Urinary bladder (tissue), 4 donors: ENCODE results near the gene TBC1D17. TPM values are rescaled to one million over a fixed set of nuclear protein-coding genes. Genes with fewer than 3 reads are reported as not detected.

Source experiments
- DNase-seq: peaks from one replicate; pipeline ENCODE4 v3.0.0-alpha.2; 2015; ENCODE audit errors: extremely low spot score
- H3K27ac ChIP-seq: one replicate; pipeline ENCODE4 v1.5.1; 2013; ENCODE audit warnings: low read depth, mild to moderate bottlenecking, moderate library complexity
- H3K36me3 ChIP-seq: one replicate; pipeline ENCODE4 v1.6.1; 2013; ENCODE audit warnings: mild to moderate bottlenecking, moderate library complexity; ENCODE audit not compliant: insufficient read depth
- H3K4me1 ChIP-seq: one replicate; pipeline ENCODE4 v1.6.1; 2013; ENCODE audit warnings: mild to moderate bottlenecking, moderate library complexity; ENCODE audit not compliant: insufficient read depth
- H3K4me3 ChIP-seq: one replicate; pipeline ENCODE4 v1.5.1; 2013; ENCODE audit warnings: low read depth, low read length
- WGBS: extraction: QIAGEN DNeasy Blood & Tissue Kit; methylation state at CpG from one replicate; pipeline ENCODE4 v1.1.7; 2013; 5-methylcytosine and 5-hydroxymethylcytosine counted together
- polyA plus RNA-seq: library from polyadenylated mRNA; stranded (reverse); fragments of 200-250 nt; gene quantifications from one replicate; pipeline ENCODE4 v1.2.3, GENCODE V29; 2013
- total RNA-seq: library from RNA; depleted of rRNA; stranded (reverse); fragments of >200 nt; gene quantifications from one replicate; pipeline ENCODE4 v1.2.3, GENCODE V29; 2014
- donor health status: healthy with polysubstance abuse.
- donor health status: healthy.

Gene TBC1D17
- total and polyA plus RNA-seq, 2 donors = 8.5 to 74.6 TPM

DNA sequence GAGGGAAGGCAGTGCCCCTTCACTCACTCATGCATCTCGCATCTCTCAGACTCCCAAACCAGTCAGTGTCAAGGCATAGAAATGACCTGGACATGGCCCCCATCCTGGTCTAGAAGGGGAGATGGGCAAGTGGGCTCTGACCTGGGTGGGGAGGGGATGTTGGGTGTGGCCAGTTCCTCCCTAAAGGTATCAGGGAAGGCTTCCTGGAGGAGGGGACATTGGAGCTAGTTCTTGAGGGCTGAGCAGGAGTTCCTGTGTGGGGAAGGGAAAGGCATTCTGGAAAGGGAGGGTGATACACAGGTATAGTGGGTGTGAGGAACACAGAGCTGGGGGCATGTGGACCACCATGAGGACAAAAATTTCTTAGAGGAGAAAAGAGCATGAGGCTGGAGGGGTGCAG is 15.2 kb downstream of the TBC1D17 start:
- Histone ChIP-seq H3K4me1 (no peaks in the 10 kb centered on the region), H3K36me3 (no peaks in the 10 kb centered on the region), H3K27ac (no peak overlapping the region), H3K4me3 (no peak overlapping the region)
- 95% methylated on average over 1 of the region's 1 CpG for WGBS
- no peak for DNase-seq

DNA sequence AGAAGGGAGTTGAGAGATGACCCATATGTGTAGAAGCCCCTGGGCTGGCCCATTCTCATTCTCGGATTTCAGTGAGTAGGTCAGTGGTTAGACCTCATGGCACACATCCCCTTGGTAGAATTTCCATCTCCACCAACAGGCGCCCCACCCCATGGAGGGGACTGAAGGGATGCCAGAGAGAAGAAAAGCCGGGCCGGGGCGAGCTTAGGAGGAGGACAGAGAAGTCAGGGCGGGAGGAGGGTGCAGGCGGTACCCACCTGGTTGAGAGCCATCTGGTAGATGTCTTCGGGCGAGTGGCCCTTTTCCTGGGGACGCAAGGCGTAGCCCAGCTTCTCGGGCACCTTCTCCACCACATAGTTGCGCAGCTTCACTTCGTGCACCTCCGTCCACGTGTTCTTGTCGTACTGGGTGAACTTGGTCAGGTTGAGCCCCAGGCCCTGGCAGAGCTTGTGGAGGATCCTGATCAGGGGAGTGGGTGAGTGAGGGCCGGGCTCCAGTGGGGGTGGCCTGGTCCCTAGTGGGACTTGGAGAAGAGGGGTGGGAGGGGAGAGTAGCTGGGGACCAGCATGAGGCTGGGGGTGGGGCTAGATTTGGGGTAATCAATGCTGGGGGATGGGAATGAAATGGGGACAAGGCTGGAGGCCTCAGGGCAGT is 16.6 kb downstream of the TBC1D17 start:
- DNase-seq = no peak
- Histone ChIP-seq H3K36me3 (no peaks in the 10 kb centered on the region), H3K27ac (no peak overlapping the region), H3K4me1 (no peaks in the 10 kb centered on the region), H3K4me3 (no peak overlapping the region)
- 91% methylated on average over 18 of the region's 18 CpGs for WGBS

- WGBS = 81% methylated on average over 17 of the region's 17 CpGs
- Histone ChIP-seq H3K36me3 (no peaks in the 10 kb centered on the region), H3K27ac (no peak overlapping the region), H3K4me1 (no peaks in the 10 kb centered on the region), H3K4me3 (no peak overlapping the region)
- no peak for DNase-seq
These were observed 17.5 kb downstream of the TBC1D17 start for GRCh38 chr19:49894879-49895565.

GRCh38 chr19:49895566-49896297 is 18.2 kb downstream of the TBC1D17 start:
- H3K4me3 ChIP-seq = no peak overlapping the region
- WGBS = 66% methylated on average over 17 of the region's 17 CpGs
- H3K4me1 ChIP-seq = no peaks in the 10 kb centered on the region
- H3K27ac ChIP-seq = no peak overlapping the region
- DNase-seq = no peak
- H3K36me3 ChIP-seq = no peaks in the 10 kb centered on the region

GRCh38 chr19:49896863-49897621 is 19.5 kb downstream of the TBC1D17 start, which contains the start of gene IL4I1:
IL4I1 (minus strand) TSS chr19:49896887; CDS start chr19:49896160, 727 bp downstream.
- Histone ChIP-seq H3K4me1 (no peaks in the 10 kb centered on the region), H3K27ac (no peak within 1 kb of the TSS), H3K36me3 (no peaks in the 10 kb centered on the region), H3K4me3 (no peak within 1 kb of the TSS)
- WGBS = 39% methylated on average over 20 of the region's 20 CpGs
- DNase-seq = no peak

GRCh38 chr19:49904136-49904535 is 26.6 kb downstream of the TBC1D17 start:
- H3K4me3 ChIP-seq = no peak overlapping the region
- WGBS = 64% methylated on average over 6 of the region's 6 CpGs
- DNase-seq = no peak
- H3K36me3 ChIP-seq = no peaks in the 10 kb centered on the region
- H3K27ac ChIP-seq = no peak overlapping the region
- H3K4me1 ChIP-seq = no peaks in the 10 kb centered on the region

- Histone ChIP-seq H3K27ac (no peak overlapping the region), H3K36me3 (no peaks in the 10 kb centered on the region), H3K4me1 (no peaks in the 10 kb centered on the region), H3K4me3 (no peak overlapping the region)
- 89% methylated on average over 16 of the region's 16 CpGs for WGBS
- DNase-seq = no peak
These were observed 29.5 kb downstream of the TBC1D17 start for GRCh38 chr19:49906879-49907564.

- H3K27ac ChIP-seq = no peak overlapping the region
These were observed 30.4 kb downstream of the TBC1D17 start for GRCh38 chr19:49907745-49908446.

DNA sequence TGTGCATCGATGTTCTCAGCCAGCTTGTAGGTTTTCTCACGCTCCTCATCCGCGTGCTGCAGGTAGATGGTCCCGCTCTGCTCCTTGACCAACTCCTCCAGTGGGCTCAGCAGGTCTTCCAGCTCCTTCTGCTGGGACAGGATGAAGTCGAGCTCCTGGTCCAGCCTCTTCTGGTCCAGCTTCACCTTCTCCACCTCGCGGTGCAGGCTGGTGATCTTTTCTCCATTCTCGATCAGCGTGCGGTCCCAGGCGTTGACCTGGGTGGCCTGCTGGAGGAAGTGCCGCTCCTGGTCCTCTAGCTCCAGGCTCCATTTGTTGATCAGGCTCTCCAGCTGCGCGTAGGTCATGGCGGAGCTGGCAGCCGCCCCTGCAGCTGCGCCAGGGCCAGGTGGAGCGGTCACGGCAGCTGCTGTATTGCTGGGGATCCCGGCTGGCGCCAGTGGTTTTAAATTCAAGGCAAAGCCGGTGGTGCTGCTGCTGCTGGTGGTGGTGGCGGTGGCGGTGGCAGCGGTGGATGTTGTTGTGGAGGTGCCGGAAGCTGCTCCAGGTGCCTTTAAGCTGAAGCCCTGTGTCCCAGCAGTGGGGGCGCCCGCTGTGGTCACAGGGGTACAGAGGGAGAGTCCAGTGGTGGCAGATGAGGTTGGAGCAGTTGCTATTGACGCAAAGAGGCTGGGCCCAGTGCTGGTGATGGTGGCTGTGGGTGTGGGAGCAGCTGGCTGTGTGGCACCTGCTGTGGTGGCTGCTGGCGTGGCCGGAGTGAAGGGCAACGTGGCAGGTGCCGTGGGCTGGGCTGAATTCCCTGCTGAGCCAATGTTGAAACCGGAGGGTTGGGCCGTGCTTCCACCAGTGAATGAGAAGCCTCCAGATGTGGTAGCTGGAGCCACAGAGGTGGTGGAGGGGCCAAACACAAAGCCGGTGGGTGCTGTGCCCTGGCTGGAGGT is 31.2 kb downstream of the TBC1D17 start:
- H3K4me3 ChIP-seq = no peak overlapping the region
- no peaks in the 10 kb centered on the region for H3K4me1 ChIP-seq
- 97% methylated on average over 37 of the region's 37 CpGs for WGBS
- no peaks in the 10 kb centered on the region for H3K36me3 ChIP-seq
- no peak overlapping the region for H3K27ac ChIP-seq
- no peak for DNase-seq

More at GRCh38 chr19:49907745-49908446, 30.4 kb downstream of the TBC1D17 start:
- DNase-seq = no peak
- Histone ChIP-seq H3K4me1 (no peaks in the 10 kb centered on the region), H3K4me3 (no peak overlapping the region), H3K36me3 (no peaks in the 10 kb centered on the region)
- 93% methylated on average over 23 of the region's 23 CpGs for WGBS

DNA sequence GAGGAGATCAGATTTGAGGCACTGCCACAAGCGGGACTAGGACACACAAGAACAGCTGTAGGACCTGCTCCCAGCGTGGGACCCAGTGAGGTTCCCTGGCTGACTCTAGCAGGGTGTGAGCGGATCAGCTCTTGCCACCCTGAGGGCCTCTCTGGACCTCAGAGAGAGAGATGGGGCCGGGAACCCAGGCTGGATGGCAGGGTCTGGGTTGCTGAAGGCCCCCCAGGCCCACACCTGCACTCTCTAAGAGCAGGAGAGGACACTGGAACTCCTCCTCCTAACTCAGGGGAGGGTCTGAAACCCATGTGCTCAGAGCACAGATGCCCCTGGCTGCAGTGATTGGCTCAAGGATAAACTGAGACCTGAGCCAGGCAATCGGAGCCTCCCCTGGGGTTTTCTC is 32.7 kb downstream of the TBC1D17 start:
- DNase-seq = no peak
- Histone ChIP-seq H3K4me1 (no peaks in the 10 kb centered on the region), H3K36me3 (no peaks in the 10 kb centered on the region), H3K4me3 (no peak overlapping the region), H3K27ac (no peak overlapping the region)
- WGBS = 91% methylated on average over 5 of the region's 5 CpGs

DNA sequence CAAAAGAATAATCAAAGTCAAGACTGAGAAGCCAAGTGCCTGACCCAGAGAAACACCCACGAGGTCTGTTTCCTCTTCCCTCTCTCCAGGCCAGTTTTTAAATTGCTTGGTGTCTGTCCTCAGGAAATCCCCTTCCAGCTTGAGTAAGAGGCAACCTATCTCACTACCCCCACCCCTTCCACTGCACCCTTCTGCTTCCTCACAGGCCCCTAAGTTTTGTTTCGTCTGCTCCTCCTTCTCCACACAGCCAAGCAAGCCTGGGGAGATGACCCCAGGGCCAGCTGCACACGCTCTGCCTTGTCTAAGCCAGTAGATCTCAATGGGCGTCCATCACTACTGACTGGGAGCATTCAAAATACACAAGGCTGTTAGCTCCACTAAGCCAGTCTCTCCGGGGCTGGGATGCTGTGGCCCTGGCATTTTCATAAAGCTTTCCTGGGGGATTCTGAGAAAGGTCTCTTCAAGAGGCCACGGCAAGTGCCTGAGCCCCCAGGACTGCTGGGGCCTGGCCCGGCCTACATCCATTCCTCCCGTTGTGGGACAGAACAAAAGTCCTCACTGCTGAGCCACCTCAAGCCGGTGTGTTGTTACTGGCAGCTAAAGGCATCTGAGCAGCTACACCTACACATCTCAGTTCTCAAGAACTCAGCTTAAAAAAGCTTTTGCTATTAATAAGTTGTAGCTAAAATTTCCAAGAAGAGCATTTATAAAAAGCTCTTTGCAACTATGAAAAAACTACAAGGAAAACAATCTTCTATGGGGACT is 34.1 kb downstream of the TBC1D17 start:
- Histone ChIP-seq H3K4me3 (no peak overlapping the region), H3K27ac (no peak overlapping the region), H3K36me3 (no peaks in the 10 kb centered on the region), H3K4me1 (no peaks in the 10 kb centered on the region)
- no peak for DNase-seq
- WGBS = 72% methylated on average over 9 of the region's 9 CpGs
